Skeletal muscle satellite cell (primary cell): ENCODE data around the gene PEAK1.
"Not testable (repeated sequence)": the region's sequence is repeated elsewhere in the genome, so short reads cannot be mapped to it uniquely, and the experiment has no call there.

Experiments
- H3K27me3 ChIP-seq: 2 replicates; pipeline ENCODE4 v1.7.0; 2013; ENCODE audit warnings: low read length; ENCODE audit not compliant: control insufficient read depth, insufficient read depth
- H3K36me3 ChIP-seq: 2 replicates; pipeline ENCODE4 v1.7.0; 2013; ENCODE audit warnings: mild to moderate bottlenecking, control low read depth, low read length; ENCODE audit not compliant: insufficient read depth
- H3K4me1 ChIP-seq: 2 replicates; pipeline ENCODE4 v1.7.0; 2013; ENCODE audit warnings: low read length; ENCODE audit not compliant: control insufficient read depth, insufficient read depth
- H3K4me2 ChIP-seq: 2 replicates; pipeline ENCODE4 v1.7.0; 2013; ENCODE audit warnings: mild to moderate bottlenecking, low read length
- H3K4me3 ChIP-seq: 2 replicates; pipeline ENCODE4 v1.7.0; 2013; ENCODE audit warnings: low read length
- H3K9ac ChIP-seq: 2 replicates; pipeline ENCODE4 v1.7.0; 2013; ENCODE audit warnings: mild to moderate bottlenecking, low read depth, low read length, moderate library complexity
- H3K9me3 ChIP-seq: replicated peaks from 2 replicates; pipeline ENCODE4 v1.7.0; 2013; ENCODE audit warnings: mild to moderate bottlenecking, control low read depth, low read length

Gene PEAK1

DNA sequence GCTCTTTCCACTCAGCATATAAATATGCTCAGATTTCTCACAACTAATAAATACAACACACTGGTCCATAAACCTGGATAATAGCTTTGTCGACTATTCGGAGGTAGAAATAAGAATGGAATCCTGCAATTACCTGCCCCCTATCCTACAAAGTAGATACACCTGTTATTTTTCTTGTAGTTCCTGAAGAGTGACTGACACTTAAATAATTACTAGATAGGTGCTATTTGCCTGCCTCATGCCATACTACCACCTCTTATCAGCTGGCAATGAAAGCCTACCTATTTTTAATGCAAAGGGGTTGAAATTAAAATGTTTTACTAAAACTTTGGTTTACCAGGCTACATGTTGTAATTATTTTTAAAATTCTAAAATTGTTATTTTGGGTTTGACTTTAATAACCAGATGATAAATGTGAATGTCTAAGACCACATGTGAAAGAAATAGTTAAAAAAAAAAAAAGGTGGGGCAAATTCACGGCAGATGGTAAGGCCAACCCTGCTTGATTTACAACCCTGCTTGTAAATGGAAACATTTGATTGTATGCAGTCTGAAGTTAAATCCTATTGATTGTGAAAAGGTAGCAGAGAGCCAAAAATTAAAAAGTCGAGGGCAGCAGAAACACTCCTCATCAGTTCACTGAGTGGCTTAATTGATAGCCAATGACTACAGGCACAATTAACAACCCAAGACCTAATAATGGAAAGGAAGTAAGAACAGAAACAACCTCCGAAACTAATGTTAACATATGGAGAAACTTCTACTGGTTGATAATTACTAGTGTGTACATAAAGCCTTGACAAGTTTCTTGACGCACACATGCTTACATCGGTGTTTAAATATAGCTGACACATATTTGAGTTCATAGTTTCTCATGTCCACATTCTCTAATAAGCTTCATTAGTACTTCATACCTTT lies 8.9 kb downstream of the PEAK1 start:
- Histone ChIP-seq H3K36me3 (no peaks in the 10 kb centered on the region), H3K4me3 (no peak overlapping the region), H3K9me3 (no peaks in the 10 kb centered on the region), H3K27me3 (no peaks in the 10 kb centered on the region), H3K4me1 (peaks cover 15% of the 10 kb centered on the region), H3K4me2 (no peak overlapping the region), H3K9ac (no peak overlapping the region)

DNA sequence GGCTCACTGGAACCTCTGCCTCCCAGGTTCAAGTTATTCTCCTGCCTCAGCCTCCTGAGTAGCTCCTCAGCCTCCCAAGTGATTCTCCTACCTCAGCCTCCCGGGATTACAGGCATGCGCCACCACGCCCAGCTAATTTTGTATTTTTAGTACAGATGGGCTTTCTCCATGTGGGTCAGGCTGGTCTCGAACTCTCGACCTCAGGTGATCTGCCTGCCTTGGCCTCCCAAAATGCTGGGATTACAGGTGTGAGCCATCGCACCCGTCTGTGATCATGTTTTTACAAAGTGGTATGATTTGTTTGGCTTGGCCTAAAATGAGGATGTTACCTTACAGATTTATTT lies 9.8 kb downstream of the PEAK1 start:
- not testable (repeated sequence) for H3K4me1 ChIP-seq, H3K36me3 ChIP-seq, H3K9me3 ChIP-seq, H3K4me2 ChIP-seq, H3K4me3 ChIP-seq, H3K27me3 ChIP-seq, H3K9ac ChIP-seq

DNA sequence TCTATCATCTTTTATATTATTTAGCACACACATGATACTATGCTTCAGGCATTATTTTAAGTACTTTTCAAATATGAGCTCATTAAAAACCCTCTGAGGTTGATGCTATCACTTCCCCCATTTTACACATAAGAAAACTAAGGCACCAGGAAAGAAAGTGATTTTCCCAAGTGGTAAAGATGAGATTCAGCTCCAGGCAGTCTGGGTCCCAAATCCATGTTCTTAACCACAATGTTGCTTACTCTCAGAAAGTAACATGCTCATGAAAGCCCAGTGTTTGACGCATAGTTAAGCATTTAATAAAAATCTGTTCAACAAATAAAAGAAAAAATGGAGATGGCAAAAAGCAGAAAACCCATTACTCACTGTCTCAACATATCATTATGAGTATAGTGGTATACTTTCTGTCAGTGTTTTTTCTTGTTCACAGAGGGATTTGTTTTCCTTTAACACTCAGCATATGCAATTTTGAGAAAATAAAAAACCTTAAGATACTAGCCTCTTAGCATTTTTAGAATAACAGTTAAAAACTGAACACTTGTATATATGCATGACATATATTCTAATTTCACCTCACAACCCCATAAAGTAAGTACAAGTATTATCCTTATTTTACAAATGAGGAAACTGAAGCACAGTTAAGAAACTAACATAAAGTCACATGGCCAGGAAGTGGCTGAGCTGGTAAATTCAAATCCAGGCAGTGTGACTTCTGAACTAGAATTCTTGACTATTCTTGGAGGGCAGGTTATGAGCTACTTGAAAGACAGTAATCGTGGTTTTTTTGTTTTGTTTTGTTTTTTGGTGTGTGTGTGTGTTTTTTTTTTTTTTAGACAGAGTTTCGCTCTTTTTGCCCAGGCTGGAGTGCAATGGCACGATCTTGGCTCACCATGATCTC lies 10.4 kb downstream of the PEAK1 start:
- H3K4me1 ChIP-seq, result peaks cover 9% of the 10 kb centered on the region
- H3K4me2 ChIP-seq, result peak overlapping the region; percentile 6
- H3K9me3 ChIP-seq, result no peaks in the 10 kb centered on the region
- no peak overlapping the region for H3K9ac ChIP-seq
- no peak overlapping the region for H3K4me3 ChIP-seq
- H3K36me3 ChIP-seq, result no peaks in the 10 kb centered on the region
- no peaks in the 10 kb centered on the region for H3K27me3 ChIP-seq

DNA sequence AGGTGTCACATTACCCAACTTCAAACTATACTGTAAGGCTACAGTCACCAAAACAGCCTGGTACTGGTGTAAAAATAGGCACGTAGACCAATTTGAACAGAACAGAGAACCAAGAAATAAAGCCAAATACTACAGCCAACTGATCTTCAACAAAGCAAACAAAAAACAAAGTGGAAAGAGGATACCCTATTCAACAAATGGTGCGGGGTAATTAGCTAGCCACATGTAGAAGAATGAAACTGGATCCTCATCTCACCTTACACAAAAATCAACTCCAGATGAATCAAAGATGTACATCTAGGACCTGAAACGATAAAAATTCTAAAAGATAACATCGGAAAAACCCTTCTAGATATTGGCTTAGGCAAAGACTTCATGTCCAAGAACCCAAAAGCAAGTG lies 13.1 kb downstream of the PEAK1 start:
- Histone ChIP-seq H3K9ac (no peak overlapping the region), H3K36me3 (no peaks in the 10 kb centered on the region), H3K4me2 (no peak overlapping the region), H3K4me1 (peaks cover 29% of the 10 kb centered on the region), H3K27me3 (no peaks in the 10 kb centered on the region), H3K9me3 (no peaks in the 10 kb centered on the region), H3K4me3 (no peak overlapping the region)

DNA sequence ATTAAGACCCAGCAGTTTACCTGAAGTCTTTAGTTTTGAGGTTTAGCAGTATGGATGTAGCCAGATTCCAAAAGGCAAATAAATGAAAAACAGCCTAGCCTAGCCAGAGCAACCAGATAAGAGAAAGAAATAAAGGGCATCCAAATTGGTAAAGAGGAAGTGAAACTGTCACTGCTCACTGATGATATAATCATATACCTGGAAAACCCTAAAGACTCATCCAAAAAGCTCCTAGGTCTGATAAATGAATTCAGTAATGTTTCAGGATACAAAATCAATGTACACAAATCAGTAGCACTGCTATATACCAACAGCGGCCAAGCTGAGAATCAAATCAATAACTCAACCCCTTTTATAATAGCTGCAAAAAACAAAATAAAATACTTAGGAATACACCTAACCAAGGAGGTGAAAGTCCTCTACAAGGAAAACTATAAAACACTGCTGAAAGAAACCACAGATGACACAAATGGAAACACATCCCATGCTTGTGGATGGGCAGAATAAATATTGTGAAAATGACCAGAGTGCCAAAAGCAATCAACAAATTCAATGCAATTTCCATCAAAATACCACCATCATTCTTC lies 13.6 kb downstream of the PEAK1 start:
- H3K9me3 ChIP-seq, H3K27me3 ChIP-seq, H3K4me3 ChIP-seq, H3K9ac ChIP-seq, H3K4me2 ChIP-seq, H3K36me3 ChIP-seq: not testable (repeated sequence)
- H3K4me1 ChIP-seq, result peaks cover 32% of the 10 kb centered on the region

DNA sequence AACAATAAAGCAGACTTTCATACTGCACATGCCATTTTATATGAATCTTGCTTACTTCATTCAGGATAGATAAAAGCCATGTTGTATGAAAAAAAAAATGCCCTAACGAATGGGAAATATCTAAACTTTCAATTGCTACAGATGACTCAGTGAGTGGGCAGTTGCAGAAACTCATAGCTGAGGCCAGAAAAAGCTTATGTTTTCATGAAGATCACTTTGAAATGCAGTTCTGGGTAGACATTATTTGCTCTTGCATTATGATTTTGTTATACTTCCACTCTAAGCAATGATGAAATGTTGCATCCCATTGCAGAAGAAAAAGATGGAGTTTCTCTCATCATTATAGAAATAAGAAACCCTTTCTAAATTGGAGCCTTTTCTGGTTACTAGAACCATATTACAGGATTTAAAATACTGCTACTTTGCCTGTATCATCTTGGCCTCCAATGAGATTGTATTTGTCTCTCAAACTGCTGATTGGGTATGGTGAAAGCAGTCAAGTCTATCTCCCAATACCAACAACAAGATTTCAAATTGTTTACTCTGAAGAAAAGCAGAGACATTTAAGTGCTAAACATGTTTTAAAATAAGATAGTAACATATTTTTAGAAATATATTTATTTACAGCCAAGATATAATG lies 17.0 kb downstream of the PEAK1 start:
- Histone ChIP-seq H3K4me2 (peak overlapping the region; percentile 70), H3K36me3 (no peaks in the 10 kb centered on the region), H3K4me3 (peak overlapping the region; percentile 46), H3K9me3 (peaks cover 7% of the 10 kb centered on the region), H3K9ac (peak overlapping the region; percentile 25), H3K4me1 (peaks cover 23% of the 10 kb centered on the region), H3K27me3 (no peaks in the 10 kb centered on the region)

DNA sequence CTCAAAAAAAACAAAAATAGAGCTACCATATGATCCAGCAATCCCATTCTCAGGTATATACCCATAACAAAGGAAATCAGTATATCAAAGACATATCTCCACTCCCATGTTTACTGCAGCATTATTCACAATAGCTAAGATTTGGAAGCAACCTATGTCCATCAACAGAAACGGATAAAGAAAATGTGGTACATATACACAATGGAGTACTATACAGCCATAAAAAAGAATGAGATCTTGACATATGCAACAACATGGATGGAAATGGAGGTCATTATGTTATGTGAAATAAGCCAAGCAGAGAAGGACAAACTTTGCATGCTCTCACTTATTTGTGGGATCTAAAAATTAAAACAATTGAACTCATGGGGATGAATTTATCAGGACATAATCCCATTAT lies 19.6 kb downstream of the PEAK1 start:
- Histone ChIP-seq H3K9me3 (peaks cover 7% of the 10 kb centered on the region), H3K4me3 (no peak overlapping the region), H3K36me3 (no peaks in the 10 kb centered on the region), H3K4me1 (peaks cover 23% of the 10 kb centered on the region), H3K27me3 (no peaks in the 10 kb centered on the region), H3K4me2 (no peak overlapping the region), H3K9ac (no peak overlapping the region)

DNA sequence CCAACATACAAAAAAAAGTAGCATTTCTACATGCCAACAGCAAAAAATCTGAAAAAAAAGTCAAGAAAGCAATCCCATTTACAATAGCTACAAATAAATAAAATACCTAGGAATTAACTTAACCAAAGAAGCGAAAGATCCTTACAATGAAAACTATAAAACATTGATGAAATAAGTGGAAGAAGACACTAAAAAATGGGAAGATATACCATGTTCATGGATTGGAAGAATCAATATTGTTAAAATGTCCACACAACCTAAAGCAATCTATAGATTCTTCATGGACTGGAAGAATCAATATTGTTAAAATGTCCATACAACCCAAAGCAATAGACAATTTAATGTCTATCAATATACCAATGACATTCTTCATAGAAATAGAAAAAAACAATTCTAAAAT lies 21.0 kb downstream of the PEAK1 start:
- peaks cover 23% of the 10 kb centered on the region for H3K4me1 ChIP-seq
- H3K9me3 ChIP-seq, result peaks cover 7% of the 10 kb centered on the region
- no peaks in the 10 kb centered on the region for H3K27me3 ChIP-seq

DNA sequence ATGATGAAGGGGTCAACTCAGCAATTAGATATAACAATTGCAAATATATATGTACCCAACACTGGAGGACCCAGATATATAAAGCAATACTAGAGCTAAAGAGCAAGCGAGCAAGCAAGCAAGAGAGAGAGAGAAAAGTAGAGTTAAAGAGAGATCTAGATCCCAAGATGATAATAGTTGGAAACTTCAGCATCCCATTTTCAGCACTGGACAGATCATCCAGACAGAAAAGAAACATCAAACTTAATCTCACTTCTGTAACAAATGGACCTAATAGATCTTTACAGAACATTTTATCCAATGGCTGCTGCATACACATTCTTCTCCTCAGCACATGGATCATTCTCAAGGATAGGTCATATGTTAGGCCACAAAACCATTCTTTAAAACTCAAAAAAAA lies 23.2 kb downstream of the PEAK1 start:
- H3K4me2 ChIP-seq, result no peak overlapping the region
- no peaks in the 10 kb centered on the region for H3K36me3 ChIP-seq
- no peak overlapping the region for H3K9ac ChIP-seq
- H3K9me3 ChIP-seq, result peaks cover 7% of the 10 kb centered on the region
- no peak overlapping the region for H3K4me3 ChIP-seq
- no peaks in the 10 kb centered on the region for H3K27me3 ChIP-seq
- H3K4me1 ChIP-seq, result peaks cover under 1% of the 10 kb centered on the region

More for the DNA sequence above, 21.0 kb downstream of the PEAK1 start:
- no peak overlapping the region for H3K4me2 ChIP-seq
- no peaks in the 10 kb centered on the region for H3K36me3 ChIP-seq
- H3K9ac ChIP-seq, result no peak overlapping the region
- no peak overlapping the region for H3K4me3 ChIP-seq

DNA sequence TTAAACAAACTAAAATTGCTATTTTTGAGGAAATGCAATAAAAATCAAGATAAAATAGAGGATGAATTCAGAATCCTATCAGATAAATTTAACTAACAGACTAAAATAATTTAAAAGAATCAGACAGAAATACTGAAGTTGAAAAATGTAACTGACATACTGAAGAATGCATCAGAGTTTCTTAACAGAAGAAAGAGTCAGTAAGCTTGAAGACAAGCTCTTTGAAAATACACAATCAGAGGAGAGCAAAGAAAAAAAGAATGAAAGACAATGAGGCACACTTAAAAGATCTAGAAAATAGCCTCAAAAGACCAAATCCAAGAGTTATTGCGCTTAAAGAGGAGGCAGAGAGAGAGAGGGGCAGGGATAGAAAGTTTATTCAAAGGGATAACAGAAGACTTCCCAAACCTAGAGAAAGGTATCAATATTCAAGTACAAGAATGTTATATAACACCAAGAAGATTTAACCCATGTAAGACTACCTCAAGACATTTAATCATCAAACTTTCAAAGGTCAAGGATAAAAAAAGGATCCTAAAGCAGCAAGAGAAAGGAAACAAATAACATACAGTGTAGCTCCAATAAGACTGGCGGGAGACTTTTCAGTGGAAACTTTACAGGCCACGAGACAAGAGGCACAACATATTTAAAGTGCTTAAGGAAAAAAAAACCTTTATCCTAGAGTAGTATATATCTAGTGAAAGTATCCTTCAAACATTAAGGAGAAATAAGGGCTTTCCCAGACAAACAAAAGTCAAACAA lies 24.7 kb downstream of the PEAK1 start:
- no peaks in the 10 kb centered on the region for H3K36me3 ChIP-seq

More for the DNA sequence above, 24.7 kb downstream of the PEAK1 start:
- Histone ChIP-seq H3K4me1 (no peaks in the 10 kb centered on the region), H3K4me3 (no peak overlapping the region), H3K4me2 (no peak overlapping the region), H3K9ac (no peak overlapping the region), H3K27me3 (no peaks in the 10 kb centered on the region), H3K9me3 (peaks cover 7% of the 10 kb centered on the region)
